ENCODE measurements around the gene SENP3.

SENP3 gene

GRCh38 chr17:7548585-7549400 lies 12.9 kb upstream of the SENP3 start, which contains the start of gene TNFSF12:
TNFSF12 (plus strand) TSS chr17:7549058; CDS start chr17:7549154, 96 bp downstream.
- ATAC-seq (replicated peaks), result peak; percentile 59
- Mint-ChIP-seq H3K4me1 (ENCODE audit: low read depth in 2 of 2) (peaks cover 33 to 42% of the 10 kb centered on the region in 2 donors), H3K9me3 (no peaks in the 10 kb centered on the region), H3K27ac (peak within 1 kb of the TSS; percentile 91 to 94), H3K36me3 (ENCODE audit: insufficient read depth) (peaks cover 10% of the 10 kb centered on the region), H3K27me3 (no peaks in the 10 kb centered on the region), H3K4me3 (peak within 1 kb of the TSS; percentile 74 to 87)
- peak in 2 of 3 experiments; percentile 23 to 27 for DNase-seq

- H3K27ac Mint-ChIP-seq, result peak overlapping the region; percentile 3 to 94
- DNase-seq (peak in 1 of 3 experiments; percentile 24), ATAC-seq (replicated peaks) (peak; percentile 54)
- peak overlapping the region; percentile 74 to 87 for H3K4me3 Mint-ChIP-seq
- H3K4me1 Mint-ChIP-seq (ENCODE audit: low read depth in 2 of 2), result peaks cover 35 to 44% of the 10 kb centered on the region in 2 donors
- no peaks in the 10 kb centered on the region for H3K9me3 Mint-ChIP-seq
- peaks cover 10% of the 10 kb centered on the region for H3K36me3 Mint-ChIP-seq (ENCODE audit: insufficient read depth)
- no peaks in the 10 kb centered on the region for H3K27me3 Mint-ChIP-seq
Measured at GRCh38 chr17:7549401-7550055, 12.2 kb upstream of the SENP3 start.

DNA sequence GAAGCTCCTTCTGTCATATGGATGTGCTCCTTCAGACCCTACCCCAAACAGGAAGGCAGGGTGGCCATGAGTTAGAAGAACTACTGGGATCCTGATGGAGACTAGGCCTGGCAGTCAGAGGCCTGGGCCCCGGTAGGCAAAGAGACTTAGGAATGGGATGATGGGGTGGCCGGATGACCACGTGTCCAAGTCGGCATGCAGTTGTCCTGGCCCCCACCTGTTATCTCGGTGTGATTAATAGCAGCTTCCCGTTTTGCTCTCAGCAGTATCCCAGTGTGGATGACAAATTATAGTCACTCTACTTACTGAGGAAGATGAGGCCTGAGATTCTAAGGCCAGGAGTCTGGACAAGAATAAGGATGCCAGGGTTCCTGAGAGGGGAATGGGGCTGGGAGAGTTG lies 11.4 kb upstream of the SENP3 start:
- Mint-ChIP-seq H3K4me3 (peak overlapping the region; percentile 74 to 87), H3K9me3 (no peaks in the 10 kb centered on the region), H3K27ac (peak overlapping the region; percentile 3 to 94), H3K4me1 (ENCODE audit: low read depth in 2 of 2) (peaks cover 40 to 45% of the 10 kb centered on the region in 2 donors), H3K36me3 (ENCODE audit: insufficient read depth) (peaks cover 10% of the 10 kb centered on the region), H3K27me3 (no peaks in the 10 kb centered on the region)
- no peak for DNase-seq
- no peak for ATAC-seq (replicated peaks)

- Mint-ChIP-seq H3K4me3 (no peak overlapping the region), H3K4me1 (ENCODE audit: low read depth in 2 of 2) (peaks cover 44 to 49% of the 10 kb centered on the region in 2 donors), H3K36me3 (ENCODE audit: insufficient read depth) (peaks cover 11% of the 10 kb centered on the region), H3K27me3 (no peaks in the 10 kb centered on the region), H3K27ac (peak overlapping the region; percentile 1 to 94), H3K9me3 (no peaks in the 10 kb centered on the region)
- ATAC-seq (replicated peaks) (no peak), DNase-seq (no peak)
Measured at GRCh38 chr17:7551396-7551795, 10.3 kb upstream of the SENP3 start.

GRCh38 chr17:7552621-7553051 lies 9.1 kb upstream of the SENP3 start:
- H3K9me3 Mint-ChIP-seq, result no peaks in the 10 kb centered on the region
- no peaks in the 10 kb centered on the region for H3K27me3 Mint-ChIP-seq
- peak overlapping the region; percentile 67 to 94 for H3K27ac Mint-ChIP-seq
- H3K4me3 Mint-ChIP-seq, result peak overlapping the region; percentile 13 to 25
- no peak for DNase-seq
- H3K4me1 Mint-ChIP-seq (ENCODE audit: low read depth in 2 of 2), result peaks cover 46% of the 10 kb centered on the region in 2 donors
- ATAC-seq (replicated peaks), result peak; percentile 67
- H3K36me3 Mint-ChIP-seq (ENCODE audit: insufficient read depth), result peaks cover 15% of the 10 kb centered on the region

GRCh38 chr17:7553356-7553755 lies 8.4 kb upstream of the SENP3 start:
- Mint-ChIP-seq H3K36me3 (ENCODE audit: insufficient read depth) (peaks cover 11% of the 10 kb centered on the region), H3K27me3 (no peaks in the 10 kb centered on the region), H3K4me1 (ENCODE audit: low read depth in 2 of 2) (peaks cover 40 to 44% of the 10 kb centered on the region in 2 donors), H3K9me3 (no peaks in the 10 kb centered on the region), H3K4me3 (peak overlapping the region in 1 of 2 donors; percentile 35), H3K27ac (peak overlapping the region; percentile 67 to 94)
- DNase-seq, result no peak
- ATAC-seq (replicated peaks), result no peak

DNA sequence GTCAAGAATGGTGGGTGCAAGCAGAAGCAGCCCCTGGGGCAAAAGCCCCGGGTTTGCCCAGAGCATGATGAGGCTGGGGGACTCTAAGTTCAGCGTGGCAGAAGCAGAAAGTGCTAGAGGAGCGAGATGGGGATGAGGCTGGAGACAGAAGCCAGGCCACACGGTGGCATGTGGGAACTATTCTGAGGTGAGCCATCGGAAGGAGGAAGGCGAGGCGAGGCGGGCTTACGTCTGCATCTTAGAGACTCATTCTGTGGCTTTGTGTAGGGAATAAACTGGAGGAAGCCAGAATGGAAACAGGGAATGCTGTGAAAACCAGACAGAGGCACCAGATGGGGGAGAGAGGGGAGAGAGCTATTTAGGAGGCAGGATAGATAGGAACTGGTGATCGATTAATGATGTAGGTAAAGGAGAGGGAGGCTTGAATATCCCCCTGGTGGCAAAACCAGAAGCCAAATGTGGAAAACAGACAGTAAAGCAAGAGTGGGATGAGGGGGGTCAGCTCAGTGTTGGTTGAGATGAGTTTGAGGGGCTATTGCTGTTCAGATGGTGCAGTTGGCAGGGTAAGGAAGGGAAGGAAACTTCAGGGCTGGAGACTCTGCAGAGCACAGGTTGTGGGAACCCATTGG lies 6.3 kb upstream of the SENP3 start:
- no peaks in the 10 kb centered on the region for H3K9me3 Mint-ChIP-seq
- no peak overlapping the region for H3K4me3 Mint-ChIP-seq
- peak overlapping the region in 1 of 2 donors; percentile 87 for H3K27ac Mint-ChIP-seq
- no peaks in the 10 kb centered on the region for H3K27me3 Mint-ChIP-seq
- H3K4me1 Mint-ChIP-seq (ENCODE audit: low read depth in 2 of 2), result peaks cover 36 to 37% of the 10 kb centered on the region in 2 donors
- H3K36me3 Mint-ChIP-seq (ENCODE audit: insufficient read depth), result peaks cover 11% of the 10 kb centered on the region
- ATAC-seq (replicated peaks) (no peak), DNase-seq (no peak)

DNA sequence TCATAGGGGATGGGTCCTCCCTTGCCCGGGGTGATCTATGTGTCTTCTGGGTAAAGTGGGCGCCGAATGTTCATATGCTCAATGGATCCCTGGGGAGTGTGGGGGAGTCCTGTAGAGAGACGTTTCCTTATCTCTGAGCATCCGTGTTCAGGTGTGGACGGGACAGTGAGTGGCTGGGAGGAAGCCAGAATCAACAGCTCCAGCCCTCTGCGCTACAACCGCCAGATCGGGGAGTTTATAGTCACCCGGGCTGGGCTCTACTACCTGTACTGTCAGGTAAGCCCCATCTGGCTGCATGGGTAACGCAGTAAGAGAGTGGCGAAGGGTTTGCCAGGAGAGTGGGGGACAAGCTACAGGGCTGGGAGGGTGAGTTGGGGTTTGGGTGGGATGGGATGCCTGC lies 5.1 kb upstream of the SENP3 start:
- H3K36me3 Mint-ChIP-seq (ENCODE audit: insufficient read depth), result peaks cover 20% of the 10 kb centered on the region
- ATAC-seq (replicated peaks) (no peak), DNase-seq (no peak)
- H3K27ac Mint-ChIP-seq, result peak overlapping the region in 1 of 2 donors; percentile 82
- peaks cover 42 to 43% of the 10 kb centered on the region in 2 donors for H3K4me1 Mint-ChIP-seq (ENCODE audit: low read depth in 2 of 2)
- H3K9me3 Mint-ChIP-seq, result no peaks in the 10 kb centered on the region
- H3K27me3 Mint-ChIP-seq, result no peaks in the 10 kb centered on the region
- no peak overlapping the region for H3K4me3 Mint-ChIP-seq

- ATAC-seq (replicated peaks), result no peak
- Mint-ChIP-seq H3K4me3 (no peak overlapping the region), H3K27me3 (no peaks in the 10 kb centered on the region), H3K36me3 (ENCODE audit: insufficient read depth) (peaks cover 27% of the 10 kb centered on the region), H3K9me3 (no peaks in the 10 kb centered on the region), H3K27ac (peak overlapping the region in 1 of 2 donors; percentile 82), H3K4me1 (ENCODE audit: low read depth in 2 of 2) (peaks cover 37 to 41% of the 10 kb centered on the region in 2 donors)
- DNase-seq, result no peak
Measured at GRCh38 chr17:7557147-7557764, 4.5 kb upstream of the SENP3 start.

DNA sequence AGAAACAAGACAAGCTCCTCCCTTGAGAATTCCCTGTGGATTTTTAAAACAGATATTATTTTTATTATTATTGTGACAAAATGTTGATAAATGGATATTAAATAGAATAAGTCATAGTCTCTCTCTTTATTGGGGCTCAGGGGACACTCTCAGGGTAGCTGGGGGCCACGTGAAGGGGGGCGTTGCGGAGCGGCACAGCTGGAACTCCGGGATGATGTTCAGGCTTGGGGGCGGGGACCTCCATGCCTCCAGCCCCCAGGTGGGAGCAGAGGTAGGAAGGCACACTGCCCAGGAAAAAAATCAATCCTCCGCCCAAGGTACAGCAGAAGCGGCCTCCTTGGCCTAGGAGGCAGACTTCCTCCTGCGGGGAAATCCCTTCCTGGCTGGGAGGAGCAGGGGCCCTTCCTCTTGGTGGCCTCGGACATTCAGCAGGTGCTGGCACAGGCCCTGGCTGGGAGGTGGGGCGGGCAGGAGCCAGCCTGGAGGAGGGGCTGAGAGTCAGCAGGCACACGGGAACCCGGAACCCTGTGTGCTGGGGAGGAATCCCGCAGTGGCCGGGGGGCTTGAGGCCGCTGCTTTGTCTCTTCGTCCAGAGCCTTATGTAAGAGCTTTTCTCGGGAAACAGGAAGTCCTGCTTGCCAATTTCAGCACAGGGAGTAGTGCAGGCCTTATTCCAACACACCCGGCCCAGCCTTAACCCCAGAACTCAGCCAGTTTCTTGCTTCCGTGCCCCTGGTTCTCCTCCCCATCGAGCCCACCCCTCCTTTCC lies 3.8 kb upstream of the SENP3 start:
- peaks cover 33% of the 10 kb centered on the region for H3K36me3 Mint-ChIP-seq (ENCODE audit: insufficient read depth)
- H3K27me3 Mint-ChIP-seq, result no peaks in the 10 kb centered on the region
- no peak for ATAC-seq (replicated peaks)
- no peaks in the 10 kb centered on the region for H3K9me3 Mint-ChIP-seq
- no peak for DNase-seq
- H3K4me3 Mint-ChIP-seq, result peak overlapping the region in 1 of 2 donors; percentile 29
- no peak overlapping the region for H3K27ac Mint-ChIP-seq
- H3K4me1 Mint-ChIP-seq (ENCODE audit: low read depth in 2 of 2), result peaks cover 37 to 43% of the 10 kb centered on the region in 2 donors

GRCh38 chr17:7558544-7559319 lies 3.0 kb upstream of the SENP3 start, which contains the start of gene TNFSF13:
TNFSF13 (plus strand) TSS chr17:7558750; CDS start chr17:7559040, 290 bp downstream.
- Mint-ChIP-seq H3K27ac (peak within 1 kb of the TSS; percentile 60 to 65), H3K4me1 (ENCODE audit: low read depth in 2 of 2) (peaks cover 32 to 38% of the 10 kb centered on the region in 2 donors), H3K9me3 (no peaks in the 10 kb centered on the region), H3K4me3 (peak within 1 kb of the TSS in 1 of 2 donors; percentile 29), H3K27me3 (no peaks in the 10 kb centered on the region), H3K36me3 (ENCODE audit: insufficient read depth) (peaks cover 29% of the 10 kb centered on the region)
- DNase-seq, result no peak
- no peak for ATAC-seq (replicated peaks)

All from effector memory CD8-positive, alpha-beta T cell (primary cell).